Ascending aorta (tissue), 2 donors: ENCODE data around the gene DARS2. TPM values are rescaled to one million over a fixed set of nuclear protein-coding genes. Genes with fewer than 3 reads are reported as not detected.

Experiments
- DNase-seq, 2 donors: peaks; one replicate each; pipeline ENCODE4 v3.0.0-alpha.2; 2019; ENCODE audit warnings: low spot score in 2 of 2
- H3K27ac ChIP-seq, 2 donors: fragments of 200-600 bp; sonication (generic); one replicate each; pipeline ENCODE4 v1.5.1; 2016 to 2017; ENCODE audit warnings: mild to moderate bottlenecking in 1 of 2
- H3K27me3 ChIP-seq: fragments of 200-600 bp; sonication (generic); one replicate; pipeline ENCODE4 v1.5.1; 2017
- H3K36me3 ChIP-seq, 2 donors: fragments of 200-600 bp; sonication (generic); one replicate each; pipeline ENCODE4 v1.5.1; 2016
- H3K4me1 ChIP-seq, 2 donors: fragments of 200-600 bp; sonication (generic); one replicate each; pipeline ENCODE4 v1.5.1; 2016 to 2017; ENCODE audit warnings: mild to moderate bottlenecking in 1 of 2
- H3K4me3 ChIP-seq, 2 donors: fragments of 200-600 bp; sonication (generic); one replicate each; pipeline ENCODE4 v1.5.1; 2016 to 2017; ENCODE audit warnings: mild to moderate bottlenecking in 1 of 2
- H3K9me3 ChIP-seq, 2 donors: fragments of 200-600 bp; sonication (generic); one replicate each; pipeline ENCODE4 v1.5.1; 2016
- CTCF ChIP-seq, 3 experiments: fragments of 200-600 bp in 2 of 3; fragments of 450-650 bp in 1 of 3; sonication (generic) in 2 of 3; IDR thresholded peaks; one replicate each; pipeline ENCODE4 v1.5.1; 2016 to 2019; ENCODE audit warnings: antibody characterized with exemption in 3 of 3, mild to moderate bottlenecking in 1 of 3, moderate library complexity in 1 of 3
- intact Hi-C: fragments of 100-400 bp; cut with DNase I; formaldehyde crosslinking; loops from one replicate; pipeline ENCODE4 v1.15.1; 2023
- total RNA-seq: library from RNA; depleted of rRNA; stranded (reverse); fragments of >200 nt; gene quantifications from one replicate; pipeline ENCODE4 v1.1.0, GENCODE V29; 2016

Gene DARS2
- total RNA-seq, 1 donor from 2014 or later = 12.1 TPM

- H3K4me1 ChIP-seq = no peaks in the 10 kb centered on the region
- H3K27ac ChIP-seq = no peak overlapping the region
- intact Hi-C loops = no loop called here
- H3K27me3 ChIP-seq = no peaks in the 10 kb centered on the region
- no peak for TF ChIP-seq CTCF (IDR thresholded peaks at IDR 0.05)
- no peaks in the 10 kb centered on the region for H3K9me3 ChIP-seq
- no peak for DNase-seq
- no peak overlapping the region for H3K4me3 ChIP-seq
- H3K36me3 ChIP-seq = peaks cover 0 to 11% of the 10 kb centered on the region in 2 donors
These were observed 69.7 kb downstream of the DARS2 start for GRCh38 chr1:173894189-173894588.

DNA sequence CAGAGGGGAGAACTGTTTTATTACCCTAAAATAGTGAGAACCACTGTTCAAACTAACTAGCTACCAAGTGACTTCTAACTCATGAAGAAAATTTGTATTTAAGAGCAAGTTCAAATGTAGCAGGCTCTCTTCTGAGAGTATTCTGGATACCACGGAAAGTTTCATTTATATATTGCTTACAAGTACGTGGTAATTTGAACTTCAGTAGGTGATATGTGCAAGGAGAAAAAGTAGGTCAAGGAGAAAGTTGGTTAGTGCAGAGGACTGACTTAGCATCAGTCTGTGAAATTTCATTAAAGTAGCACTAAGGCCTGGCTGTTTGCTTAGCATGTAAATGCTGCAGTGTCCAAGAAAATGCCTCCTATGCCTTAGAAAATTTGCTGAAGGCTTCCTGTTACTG, 76.0 kb downstream of the DARS2 start:
- H3K27ac ChIP-seq = no peak overlapping the region
- intact Hi-C loops = no loop called here
- H3K4me1 ChIP-seq = no peaks in the 10 kb centered on the region
- TF ChIP-seq CTCF (IDR thresholded peaks at IDR 0.05) = no peak
- H3K9me3 ChIP-seq = no peaks in the 10 kb centered on the region
- no peak overlapping the region for H3K4me3 ChIP-seq
- no peaks in the 10 kb centered on the region for H3K27me3 ChIP-seq
- DNase-seq = no peak
- H3K36me3 ChIP-seq = no peaks in the 10 kb centered on the region

DNA sequence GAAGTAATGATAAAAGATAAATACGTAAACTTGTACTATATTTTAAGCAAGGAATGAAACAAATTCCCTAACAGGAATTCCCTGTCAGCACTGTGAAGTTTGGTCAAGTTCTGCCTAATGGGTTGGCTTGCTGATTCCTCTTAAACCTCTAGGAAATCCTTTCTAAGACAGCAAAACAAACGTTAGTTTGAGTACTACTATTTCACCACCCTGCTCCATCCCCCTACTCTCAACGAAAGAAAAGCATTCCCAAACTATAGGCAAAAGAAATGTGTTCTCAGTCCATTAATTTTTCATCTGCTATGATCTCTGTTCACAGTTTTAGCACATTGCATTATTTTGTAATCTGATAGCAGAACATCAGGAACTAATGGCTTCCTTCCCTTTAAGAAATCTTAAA, 76.5 kb downstream of the DARS2 start:
- H3K27ac ChIP-seq = no peak overlapping the region
- no peak for TF ChIP-seq CTCF (IDR thresholded peaks at IDR 0.05)
- no peaks in the 10 kb centered on the region for H3K27me3 ChIP-seq
- no peaks in the 10 kb centered on the region for H3K36me3 ChIP-seq
- H3K4me3 ChIP-seq = no peak overlapping the region
- intact Hi-C loops = no loop called here
- DNase-seq = no peak
- H3K9me3 ChIP-seq = no peaks in the 10 kb centered on the region
- H3K4me1 ChIP-seq = no peaks in the 10 kb centered on the region

- Histone ChIP-seq H3K9me3 (no peaks in the 10 kb centered on the region), H3K27ac (no peak overlapping the region), H3K4me3 (no peak overlapping the region), H3K4me1 (no peaks in the 10 kb centered on the region), H3K27me3 (no peaks in the 10 kb centered on the region), H3K36me3 (peaks cover 0 to 5% of the 10 kb centered on the region in 2 donors)
- no peak for DNase-seq
- intact Hi-C loops = no loop called here
- no peak for TF ChIP-seq CTCF (IDR thresholded peaks at IDR 0.05)
These were observed 79.5 kb downstream of the DARS2 start for GRCh38 chr1:173903827-173904531.

Other genes with a start within 250 kb of the DARS2 start
- not detected for gene SLC9C2, start 221.6 kb upstream of the DARS2 start, total RNA-seq
- not detected for gene TEX50, start 189.3 kb upstream of the DARS2 start, total RNA-seq
- gene ANKRD45, start 154.8 kb upstream of the DARS2 start, total RNA-seq = not detected
- 15.5 TPM for gene KLHL20, start 109.7 kb upstream of the DARS2 start, total RNA-seq
- 0.53 TPM for gene CENPL, start 210 bp downstream of the DARS2 start, total RNA-seq
- 149 TPM for gene GAS5, start 43.3 kb downstream of the DARS2 start, total RNA-seq
- gene ZBTB37, start 43.7 kb downstream of the DARS2 start, total RNA-seq = 5.0 TPM
- gene SERPINC1, start 92.7 kb downstream of the DARS2 start, total RNA-seq = 3.7 TPM
- 5.1 TPM for gene RC3H1, start 197.7 kb downstream of the DARS2 start, total RNA-seq